GM19397 (cell line): Measurements from ENCODE around the gene SLA2.
"Not testable (repeated sequence)": the region's sequence is repeated elsewhere in the genome, so short reads cannot be mapped to it uniquely, and the experiment has no call there.

Source experiments
- ATAC-seq: cut with Tn5 transposase; IDR thresholded peaks from one replicate; pipeline ENCODE4 v1.9.1; 2021; ENCODE audit warnings: mild to moderate bottlenecking, moderate library complexity; ENCODE audit not compliant: unreplicated experiment

Gene SLA2

GRCh38 chr20:36576081-36576445 lies 69.9 kb downstream of the SLA2 start:
- no peak for ATAC-seq

- no peak for ATAC-seq
Measured at GRCh38 chr20:36574366-36575135, 71.4 kb downstream of the SLA2 start.

GRCh38 chr20:36573798-36574365 lies 72.1 kb downstream of the SLA2 start:
- ATAC-seq, result no peak

GRCh38 chr20:36573103-36573797 lies 72.7 kb downstream of the SLA2 start, which contains the start of gene TGIF2:
Gene TGIF2, plus strand, starts transcription at chr20:36573597. Its CDS starts 5,178 bp downstream, at chr20:36578775.
- ATAC-seq, result peak; percentile 69

- no peak for ATAC-seq
Measured at GRCh38 chr20:36572701-36573102, 73.3 kb downstream of the SLA2 start.

- no peak for ATAC-seq
Measured at GRCh38 chr20:36571564-36572504, 74.2 kb downstream of the SLA2 start.

- no peak for ATAC-seq
Measured at GRCh38 chr20:36569847-36570429, 76.1 kb downstream of the SLA2 start.

- no peak for ATAC-seq
Measured at GRCh38 chr20:36565520-36565919, 80.5 kb downstream of the SLA2 start.

GRCh38 chr20:36564726-36565121 lies 81.3 kb downstream of the SLA2 start:
- ATAC-seq, result not testable (repeated sequence)

GRCh38 chr20:36564078-36564725 lies 81.8 kb downstream of the SLA2 start:
- ATAC-seq, result not testable (repeated sequence)

GRCh38 chr20:36563374-36563773 lies 82.6 kb downstream of the SLA2 start:
- no peak for ATAC-seq

- ATAC-seq, result no peak
Measured at GRCh38 chr20:36562724-36563123, 83.3 kb downstream of the SLA2 start.
